T-helper 1 cell treated with Interleukin-12 subunit alpha and Interleukin-12 subunit beta and Interleukin-4 antibody, amounts not matched to agents 30 μg/mL and 1 μg/mL, for 36 hours (primary cell): Measurements from ENCODE around the gene TEPSIN.

Source experiments
- H3K27ac Mint-ChIP-seq: one replicate; pipeline ENCODE4 v1.8.0; 2021; ENCODE audit warnings: mild to moderate bottlenecking, mixed read lengths
- H3K27me3 Mint-ChIP-seq: one replicate; pipeline ENCODE4 v1.8.0; 2021; ENCODE audit warnings: low read depth, mixed read lengths
- H3K36me3 Mint-ChIP-seq: one replicate; pipeline ENCODE4 v1.8.0; 2021; ENCODE audit warnings: low read depth, mixed read lengths
- H3K4me1 Mint-ChIP-seq: one replicate; pipeline ENCODE4 v1.8.0; 2021; ENCODE audit warnings: low read depth, mixed read lengths
- H3K4me3 Mint-ChIP-seq: one replicate; pipeline ENCODE4 v1.8.0; 2021; ENCODE audit warnings: mild to moderate bottlenecking, moderate library complexity, mixed read lengths
- H3K9me3 Mint-ChIP-seq: one replicate; pipeline ENCODE4 v1.8.0; 2021; ENCODE audit warnings: mixed read lengths

The TEPSIN gene

GRCh38 chr17:81213978-81214377, 24.9 kb downstream of the TEPSIN start:
- Mint-ChIP-seq H3K36me3 (no peaks in the 10 kb centered on the region), H3K27me3 (no peaks in the 10 kb centered on the region), H3K27ac (no peak overlapping the region)

GRCh38 chr17:81212365-81212764, 26.5 kb downstream of the TEPSIN start:
- no peaks in the 10 kb centered on the region for H3K27me3 Mint-ChIP-seq
- H3K4me3 Mint-ChIP-seq = no peak overlapping the region
- no peaks in the 10 kb centered on the region for H3K9me3 Mint-ChIP-seq
- peaks cover 2% of the 10 kb centered on the region for H3K4me1 Mint-ChIP-seq
- no peak overlapping the region for H3K27ac Mint-ChIP-seq
- no peaks in the 10 kb centered on the region for H3K36me3 Mint-ChIP-seq

More at GRCh38 chr17:81213978-81214377, 24.9 kb downstream of the TEPSIN start:
- H3K9me3 Mint-ChIP-seq = no peaks in the 10 kb centered on the region
- H3K4me1 Mint-ChIP-seq = peaks cover 2% of the 10 kb centered on the region
- H3K4me3 Mint-ChIP-seq = no peak overlapping the region

GRCh38 chr17:81210868-81211267, 28.0 kb downstream of the TEPSIN start:
- no peaks in the 10 kb centered on the region for H3K4me1 Mint-ChIP-seq
- no peaks in the 10 kb centered on the region for H3K9me3 Mint-ChIP-seq
- no peaks in the 10 kb centered on the region for H3K27me3 Mint-ChIP-seq
- no peaks in the 10 kb centered on the region for H3K36me3 Mint-ChIP-seq
- no peak overlapping the region for H3K27ac Mint-ChIP-seq
- no peak overlapping the region for H3K4me3 Mint-ChIP-seq

- H3K27ac Mint-ChIP-seq = no peak overlapping the region
Observed at GRCh38 chr17:81210466-81210865, 28.4 kb downstream of the TEPSIN start.

GRCh38 chr17:81209141-81209540, 29.7 kb downstream of the TEPSIN start:
- H3K4me1 Mint-ChIP-seq = no peaks in the 10 kb centered on the region
- no peak overlapping the region for H3K4me3 Mint-ChIP-seq
- H3K36me3 Mint-ChIP-seq = no peaks in the 10 kb centered on the region
- no peak overlapping the region for H3K27ac Mint-ChIP-seq
- H3K9me3 Mint-ChIP-seq = no peaks in the 10 kb centered on the region
- no peaks in the 10 kb centered on the region for H3K27me3 Mint-ChIP-seq

More at GRCh38 chr17:81210466-81210865, 28.4 kb downstream of the TEPSIN start:
- Mint-ChIP-seq H3K27me3 (no peaks in the 10 kb centered on the region), H3K4me3 (no peak overlapping the region), H3K4me1 (no peaks in the 10 kb centered on the region), H3K36me3 (no peaks in the 10 kb centered on the region), H3K9me3 (no peaks in the 10 kb centered on the region)

GRCh38 chr17:81208651-81209050, 30.2 kb downstream of the TEPSIN start:
- Mint-ChIP-seq H3K4me3 (no peak overlapping the region), H3K27me3 (no peaks in the 10 kb centered on the region), H3K9me3 (no peaks in the 10 kb centered on the region), H3K4me1 (no peaks in the 10 kb centered on the region), H3K36me3 (no peaks in the 10 kb centered on the region), H3K27ac (peak overlapping the region; percentile 15)

GRCh38 chr17:81207610-81208581, 31.0 kb downstream of the TEPSIN start:
- peak overlapping the region; percentile 72 for H3K27ac Mint-ChIP-seq

GRCh38 chr17:81206657-81207056, 32.2 kb downstream of the TEPSIN start:
- no peak overlapping the region for H3K27ac Mint-ChIP-seq

More at GRCh38 chr17:81207610-81208581, 31.0 kb downstream of the TEPSIN start:
- no peaks in the 10 kb centered on the region for H3K27me3 Mint-ChIP-seq
- no peaks in the 10 kb centered on the region for H3K36me3 Mint-ChIP-seq
- no peaks in the 10 kb centered on the region for H3K4me1 Mint-ChIP-seq
- no peaks in the 10 kb centered on the region for H3K9me3 Mint-ChIP-seq
- no peak overlapping the region for H3K4me3 Mint-ChIP-seq

GRCh38 chr17:81206166-81206565, 32.7 kb downstream of the TEPSIN start:
- Mint-ChIP-seq H3K4me3 (no peak overlapping the region), H3K36me3 (no peaks in the 10 kb centered on the region), H3K27me3 (no peaks in the 10 kb centered on the region), H3K27ac (no peak overlapping the region), H3K4me1 (no peaks in the 10 kb centered on the region), H3K9me3 (no peaks in the 10 kb centered on the region)

More at GRCh38 chr17:81206657-81207056, 32.2 kb downstream of the TEPSIN start:
- Mint-ChIP-seq H3K9me3 (no peaks in the 10 kb centered on the region), H3K27me3 (no peaks in the 10 kb centered on the region), H3K36me3 (no peaks in the 10 kb centered on the region), H3K4me1 (no peaks in the 10 kb centered on the region), H3K4me3 (no peak overlapping the region)

GRCh38 chr17:81204578-81204977, 34.3 kb downstream of the TEPSIN start:
- Mint-ChIP-seq H3K36me3 (no peaks in the 10 kb centered on the region), H3K27me3 (no peaks in the 10 kb centered on the region), H3K27ac (no peak overlapping the region), H3K4me3 (no peak overlapping the region), H3K9me3 (no peaks in the 10 kb centered on the region), H3K4me1 (no peaks in the 10 kb centered on the region)

- Mint-ChIP-seq H3K4me3 (no peak overlapping the region), H3K9me3 (no peaks in the 10 kb centered on the region), H3K27me3 (no peaks in the 10 kb centered on the region), H3K36me3 (no peaks in the 10 kb centered on the region), H3K4me1 (no peaks in the 10 kb centered on the region), H3K27ac (no peak overlapping the region)
Observed at GRCh38 chr17:81203136-81203535, 35.7 kb downstream of the TEPSIN start.

- H3K4me1 Mint-ChIP-seq = no peaks in the 10 kb centered on the region
- no peak overlapping the region for H3K27ac Mint-ChIP-seq
- H3K36me3 Mint-ChIP-seq = no peaks in the 10 kb centered on the region
- no peak overlapping the region for H3K4me3 Mint-ChIP-seq
- H3K9me3 Mint-ChIP-seq = no peaks in the 10 kb centered on the region
- no peaks in the 10 kb centered on the region for H3K27me3 Mint-ChIP-seq
Observed at GRCh38 chr17:81202318-81202717, 36.5 kb downstream of the TEPSIN start.

- no peak overlapping the region for H3K4me3 Mint-ChIP-seq
- no peaks in the 10 kb centered on the region for H3K36me3 Mint-ChIP-seq
- no peaks in the 10 kb centered on the region for H3K27me3 Mint-ChIP-seq
- H3K9me3 Mint-ChIP-seq = no peaks in the 10 kb centered on the region
- H3K4me1 Mint-ChIP-seq = no peaks in the 10 kb centered on the region
- no peak overlapping the region for H3K27ac Mint-ChIP-seq
Observed at GRCh38 chr17:81200695-81201580, 37.9 kb downstream of the TEPSIN start.

- H3K36me3 Mint-ChIP-seq = no peaks in the 10 kb centered on the region
- H3K27ac Mint-ChIP-seq = no peak overlapping the region
- H3K9me3 Mint-ChIP-seq = no peaks in the 10 kb centered on the region
- H3K4me3 Mint-ChIP-seq = no peak overlapping the region
- no peaks in the 10 kb centered on the region for H3K4me1 Mint-ChIP-seq
- no peaks in the 10 kb centered on the region for H3K27me3 Mint-ChIP-seq
Observed at GRCh38 chr17:81200201-81200600, 38.7 kb downstream of the TEPSIN start.
